ENCODE data around the gene EPS8L2. TPM values are rescaled to one million over a fixed set of nuclear protein-coding genes. Genes with fewer than 3 reads are reported as not detected.

Gene EPS8L2
- total and polyA plus RNA-seq, 2 of the 13 experiments (the other 11 are each of a cell fraction or from before 2014, with no cell fraction given): 89.3 to 416 TPM

GRCh38 chr11:665062-665703 is 40.8 kb upstream of the EPS8L2 start (continued):
- TF ChIP-seq POGK (CRISPR knock-in tag; conservative IDR thresholded peaks at IDR 0.05) (no peak), THAP8 (CRISPR knock-in tag; IDR thresholded peaks at IDR 0.05; ENCODE audit: borderline replicate concordance) (no peak), ZNF530 (CRISPR knock-in tag; IDR thresholded peaks at IDR 0.05; ENCODE audit: low read depth) (no peak)

GRCh38 chr11:665704-666281 is 40.2 kb upstream of the EPS8L2 start:
- WGBS (ENCODE audit: low lambda C conversion rate): 92% methylated on average over 11 of the region's 11 CpGs
- TF ChIP-seq SMC3 (IDR thresholded peaks at IDR 0.05; ENCODE audit: low read length): no peak
- TF ChIP-seq ZFP62 (CRISPR knock-in tag; IDR thresholded peaks at IDR 0.05): no peak
- no peak for TF ChIP-seq GFI1 (CRISPR knock-in tag; IDR thresholded peaks at IDR 0.05; ENCODE audit: borderline replicate concordance)
- no peak for TF ChIP-seq CREB3 (CRISPR knock-in tag; IDR thresholded peaks at IDR 0.05)
- TF ChIP-seq ZNF780A (CRISPR knock-in tag; IDR thresholded peaks at IDR 0.05): no peak
- TF ChIP-seq CEBPB (IDR thresholded peaks at IDR 0.05; ENCODE audit: borderline replicate concordance, low read depth, low read length): no peak
- no peak for TF ChIP-seq ZNF296 (CRISPR knock-in tag; conservative IDR thresholded peaks at IDR 0.05)
- TF ChIP-seq SOX5 (CRISPR knock-in tag; IDR thresholded peaks at IDR 0.05; ENCODE audit: borderline replicate concordance): no peak
- no peak for TF ChIP-seq IRX3 (CRISPR knock-in tag; IDR thresholded peaks at IDR 0.05; ENCODE audit: borderline replicate concordance, low read depth)
- no peak for TF ChIP-seq CHD2 (IDR thresholded peaks at IDR 0.05; ENCODE audit: low read depth, low read length)
- no peak for TF ChIP-seq CAMTA2 (CRISPR knock-in tag; IDR thresholded peaks at IDR 0.05; ENCODE audit: borderline replicate concordance)
- TF ChIP-seq ZMYM3 (CRISPR knock-in tag; IDR thresholded peaks at IDR 0.05): no peak
- no peak for TF ChIP-seq TBX2 (CRISPR knock-in tag; IDR thresholded peaks at IDR 0.05; ENCODE audit: borderline replicate concordance)
- H3K36me3 ChIP-seq (replicated peaks in 1 of 2; ENCODE audit: control insufficient read depth in 1 of 2, insufficient read depth in 2 of 2, low read length in 2 of 2): peaks cover 11 to 40% of the 10 kb centered on the region in 2 experiments; a peak in 4 of 5 replicates
- H3K4me1 ChIP-seq (ENCODE audit: insufficient read depth, low read length): no peaks in the 10 kb centered on the region
- CTCF ChIA-PET (ENCODE audit: low intra/inter-chr PET ratio, low total read pairs): no interaction called here
- H3K27ac ChIP-seq (ENCODE audit: extremely low read length, insufficient read depth, low read length): no peak overlapping the region
- DNase-seq (ENCODE audit: low spot score) (no peak), ATAC-seq (no peak), FAIRE-seq (no peak)
- intact Hi-C loops (cut with micrococcal nuclease; ENCODE audit: unreplicated experiment): no loop called here
- H3K9me3 ChIP-seq (ENCODE audit: low read length): no peaks in the 10 kb centered on the region
- no peak overlapping the region for H2AFZ ChIP-seq (ENCODE audit: low read length)
- H3K4me2 ChIP-seq (ENCODE audit: low read depth, low read length): no peak overlapping the region
- POLR2A ChIA-PET: no interaction called here
- H3K9ac ChIP-seq (ENCODE audit: insufficient read depth, low read depth, low read length): no peak overlapping the region
- H3K79me2 ChIP-seq (ENCODE audit: insufficient read depth, low read length): no peaks in the 10 kb centered on the region
- H3K27me3 ChIP-seq (ENCODE audit: control insufficient read depth in 1 of 2, insufficient read depth in 2 of 2, low read length in 2 of 2): no peaks in the 10 kb centered on the region
- 0 out of 2 replicates have a peak, but pooled peaks cover 4% of the 10 kb centered on the region for H4K20me1 ChIP-seq (ENCODE audit: insufficient read depth, low read length)
- in situ Hi-C loops (cut with HindIII; ENCODE audit: extremely low pct_ligation_motif_present, low pct_unique_long_range_greater_than_20kb): no loop called here
- no TSS peak for BruUV-seq (replicated peaks)
- H3K4me3 ChIP-seq (replicated peaks in 1 of 3; ENCODE audit: insufficient read depth in 1 of 3, low read depth in 2 of 3, low read length in 3 of 3): no peak overlapping the region

Data from HepG2 (cell line).